Ecto neural progenitor cell (in vitro differentiated cells): ENCODE measurements around the gene BAZ2B.
"Not testable (repeated sequence)": the region's sequence is repeated elsewhere in the genome, so short reads cannot be mapped to it uniquely, and the experiment has no call there.

Source experiments
- DNase-seq: peaks from one replicate; pipeline ENCODE4 v3.0.0-alpha.2; 2018; ENCODE audit warnings: low spot score

BAZ2B gene

DNA sequence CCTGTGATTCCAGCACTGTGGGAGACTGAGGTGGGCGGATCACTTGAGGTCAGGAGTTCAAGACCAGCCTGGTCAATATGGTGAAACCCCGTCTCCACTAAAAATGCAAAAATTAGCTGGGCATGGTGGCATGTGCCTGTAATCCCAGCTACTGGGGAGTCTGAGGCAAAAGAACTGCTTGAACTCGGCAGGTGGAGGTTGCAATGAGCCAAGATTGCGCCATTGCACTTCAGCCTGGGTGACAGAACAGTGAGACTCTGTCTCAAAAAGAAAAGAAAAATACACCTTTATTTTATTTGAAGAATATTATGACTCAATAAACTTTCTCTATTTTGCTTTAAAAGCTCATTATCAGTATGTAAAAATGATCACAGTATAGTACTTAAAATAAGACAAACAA is 81.1 kb downstream of the BAZ2B start:
- not testable (repeated sequence) for DNase-seq

DNA sequence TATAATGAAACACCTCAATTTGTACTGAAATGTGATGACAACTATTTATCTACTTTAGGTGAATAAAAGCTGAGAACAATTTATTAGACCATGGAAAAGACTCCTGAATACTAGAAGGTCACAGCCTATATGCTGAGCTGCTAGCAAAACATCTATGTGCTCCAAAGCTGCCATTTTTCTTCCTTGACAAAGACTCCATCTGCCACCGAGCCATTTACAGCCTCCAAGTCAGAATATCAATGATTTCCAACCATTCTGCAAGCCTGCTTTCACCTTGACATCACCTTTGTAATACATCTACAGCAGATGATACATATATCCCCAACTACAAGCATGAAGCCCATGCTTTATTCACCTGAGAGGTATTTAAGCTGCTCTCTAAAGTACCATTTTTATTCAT is 84.9 kb downstream of the BAZ2B start:
- DNase-seq = no peak

DNA sequence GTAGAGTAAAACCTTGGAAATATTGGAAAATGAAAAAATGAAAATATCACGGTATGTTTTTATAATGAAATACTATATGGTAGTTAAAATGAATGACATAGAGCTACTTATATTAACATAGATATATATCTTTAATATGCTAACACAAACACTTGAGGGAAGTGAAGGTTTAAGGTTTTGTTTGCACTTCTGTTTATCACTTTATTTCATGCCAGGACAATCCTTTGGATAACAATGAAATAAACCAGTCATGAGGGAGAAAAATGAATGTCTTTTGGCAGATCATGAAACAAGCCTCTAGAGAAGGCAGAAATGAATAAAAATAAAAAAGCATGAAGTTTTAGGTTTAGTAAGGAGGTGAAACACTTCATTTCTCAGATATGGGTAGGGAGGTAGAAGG is 89.9 kb downstream of the BAZ2B start:
- DNase-seq = no peak

DNA sequence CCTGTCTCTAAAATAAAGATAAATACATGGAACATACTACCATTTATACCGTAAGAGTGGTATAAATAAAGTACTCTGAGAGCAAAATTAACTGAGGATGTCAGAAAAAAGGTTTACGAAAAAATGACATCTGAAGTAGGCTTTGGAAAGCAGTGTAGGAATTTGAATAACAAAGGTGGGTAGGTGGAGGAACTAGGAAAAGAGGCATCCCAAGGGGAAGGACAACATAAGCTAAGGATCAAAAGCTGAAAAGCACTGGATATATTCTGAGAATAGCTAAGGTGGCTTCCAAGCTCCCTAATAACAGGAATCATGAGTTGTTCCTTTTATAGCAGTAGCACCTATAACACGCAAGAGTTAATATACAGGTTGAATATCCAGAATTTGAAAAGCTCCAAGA is 91.3 kb downstream of the BAZ2B start:
- no peak for DNase-seq

DNA sequence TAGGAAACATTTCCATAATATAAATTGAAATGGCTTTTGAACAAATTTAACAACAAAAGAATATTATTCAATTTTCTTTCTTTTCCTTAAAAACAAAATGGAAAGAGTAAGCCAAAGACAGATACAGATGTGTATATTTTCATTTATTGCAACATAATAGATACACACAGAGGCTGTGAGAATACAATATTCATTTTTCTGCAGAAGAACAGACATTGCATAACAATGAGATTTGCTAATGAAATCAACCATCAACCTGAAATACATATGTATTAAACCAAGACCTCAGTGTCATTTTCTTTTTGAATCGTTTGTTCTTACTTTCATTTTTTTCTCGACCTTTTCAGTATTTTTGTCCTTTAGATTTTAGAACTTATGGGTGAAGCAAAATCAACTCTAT is 95.1 kb downstream of the BAZ2B start:
- no peak for DNase-seq

DNA sequence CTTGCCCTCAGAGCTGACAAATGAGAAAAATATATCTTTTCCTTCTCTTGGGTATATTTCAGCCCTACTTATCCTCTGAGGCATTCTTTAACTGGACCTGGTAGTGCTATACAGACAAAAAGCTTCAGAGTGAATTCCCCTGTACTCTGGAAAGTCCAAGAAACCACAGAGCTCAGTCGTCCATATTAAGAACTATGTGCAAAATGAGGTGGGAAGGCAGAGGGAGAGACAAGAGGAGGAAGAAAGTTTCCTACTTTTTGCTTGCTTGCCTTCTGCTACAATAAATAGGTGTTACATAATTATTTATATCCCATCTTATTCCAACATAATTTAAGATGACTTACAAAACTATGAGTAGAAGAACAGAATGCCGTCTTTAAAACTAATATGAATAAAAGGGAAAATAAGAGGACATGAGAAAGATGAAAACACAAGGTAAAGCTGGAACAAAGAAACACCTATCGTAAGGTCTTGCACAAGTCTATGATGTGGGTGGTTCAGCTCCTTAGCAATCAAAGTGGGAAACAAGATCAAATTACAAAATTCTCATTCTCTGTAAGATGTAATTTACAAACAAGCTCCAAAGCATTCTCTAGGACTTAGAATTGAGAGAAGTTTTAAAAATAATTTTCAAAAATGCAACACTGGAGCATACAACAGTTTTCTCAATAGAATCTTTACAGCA is 97.9 kb downstream of the BAZ2B start:
- no peak for DNase-seq

DNA sequence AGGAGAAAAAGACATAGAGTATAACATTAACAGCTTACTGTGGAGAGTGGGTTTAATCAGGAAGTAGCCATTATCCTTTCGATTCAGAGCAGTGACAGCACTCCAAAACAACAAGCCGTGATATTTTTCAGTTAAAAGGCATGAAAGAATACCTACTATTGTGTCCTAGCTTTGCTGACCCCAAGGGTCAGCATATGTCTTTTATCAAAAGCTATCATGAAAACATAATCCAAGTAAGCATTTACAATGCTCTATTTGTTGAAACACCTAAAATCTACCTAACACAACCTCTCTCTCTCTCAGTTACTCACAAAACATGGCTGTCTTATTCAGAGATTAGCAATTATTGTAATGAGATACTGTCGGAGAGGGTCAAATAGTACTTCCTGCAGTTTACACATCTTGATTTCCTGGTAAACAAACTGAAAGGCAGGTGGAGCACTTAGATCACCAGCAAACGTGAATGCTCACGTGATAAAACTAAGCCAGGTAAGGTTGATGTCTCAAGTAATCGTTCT is 100.0 kb downstream of the BAZ2B start:
- no peak for DNase-seq

DNA sequence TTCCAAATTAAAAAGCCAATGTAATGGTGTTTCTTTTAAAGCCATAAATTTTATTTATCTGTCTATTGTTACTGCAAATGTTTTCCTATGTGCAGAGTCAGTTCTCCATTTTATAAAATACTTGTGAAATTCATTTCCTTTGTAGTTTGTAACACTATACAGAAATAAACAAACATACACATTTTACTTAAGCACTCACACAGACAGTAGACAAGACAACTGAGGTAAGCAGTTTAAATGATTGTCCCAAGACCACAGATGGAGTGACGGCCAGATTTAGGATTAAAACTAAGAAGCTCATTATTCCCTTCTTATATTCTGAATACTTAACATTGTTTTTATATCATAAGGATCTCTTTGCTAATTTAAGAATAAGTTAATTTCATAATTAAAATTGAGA is 100.9 kb downstream of the BAZ2B start:
- no peak for DNase-seq

DNA sequence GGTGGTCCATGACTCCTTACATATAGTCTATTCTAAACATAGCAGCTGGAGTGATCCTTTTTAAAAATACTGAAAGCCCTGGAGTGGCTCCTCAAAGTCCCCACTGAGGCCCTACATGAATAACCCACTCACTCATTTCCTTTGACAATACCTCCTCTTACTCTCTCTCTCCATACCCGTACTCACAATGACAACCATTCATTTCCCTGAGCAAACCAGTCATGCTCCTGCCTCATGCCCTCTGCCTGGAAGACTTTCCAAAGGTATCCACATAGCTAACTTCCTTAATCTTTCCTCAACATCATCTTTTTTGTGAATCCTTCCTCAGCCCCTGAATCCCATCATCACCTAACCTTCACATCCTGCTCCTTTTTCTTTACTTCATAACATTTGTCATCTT is 102.6 kb downstream of the BAZ2B start:
- DNase-seq = no peak

DNA sequence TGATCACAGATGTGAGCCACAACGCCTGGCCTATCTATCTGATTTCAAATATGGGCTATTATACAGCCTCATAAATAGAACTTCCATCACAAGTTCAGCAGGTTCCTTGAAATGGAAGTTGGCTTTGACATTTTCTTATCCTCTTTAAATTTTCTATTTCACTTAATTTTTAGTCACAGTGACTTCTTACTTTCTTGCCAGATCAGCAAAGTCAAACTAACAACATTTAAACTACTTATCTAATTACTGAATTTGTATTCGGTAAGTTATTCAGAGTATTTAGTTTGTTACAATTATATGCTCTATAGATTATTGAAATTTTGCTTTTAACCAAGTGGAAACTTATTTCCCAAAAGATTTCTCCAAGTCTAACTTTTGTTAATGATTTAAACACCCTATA is 108.2 kb downstream of the BAZ2B start:
- DNase-seq = no peak

DNA sequence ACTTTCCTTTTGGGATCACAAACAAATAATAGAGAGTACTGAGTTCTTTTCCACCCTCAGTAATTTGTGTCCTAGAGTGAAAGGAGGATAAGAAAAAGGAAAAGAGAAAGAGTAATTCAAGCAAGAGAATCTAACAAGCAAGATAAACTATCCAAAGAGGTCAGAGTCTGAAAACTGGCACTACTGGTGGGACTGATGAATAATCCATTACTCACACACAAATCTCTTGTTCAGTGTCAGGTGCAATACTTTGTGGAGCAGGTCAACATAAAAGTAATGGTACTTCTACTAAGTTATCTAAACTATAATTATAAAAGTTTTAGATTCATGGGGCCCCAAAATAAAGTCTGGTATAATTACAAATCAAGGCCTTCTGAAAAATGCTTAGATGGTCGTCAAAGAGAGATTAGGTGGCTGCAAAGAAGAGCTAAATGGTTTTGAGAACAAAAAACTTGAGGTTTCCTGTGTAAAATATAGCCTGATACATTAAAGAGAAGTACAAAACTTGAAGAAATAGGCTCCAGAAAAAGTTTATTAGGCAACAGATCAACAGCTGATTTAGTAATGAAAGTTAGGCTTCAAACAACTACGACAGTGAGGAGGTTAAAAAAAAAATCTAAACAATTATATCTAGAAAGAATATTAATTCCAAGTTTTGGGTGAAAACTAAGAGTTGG is 109.4 kb downstream of the BAZ2B start:
- no peak for DNase-seq

DNA sequence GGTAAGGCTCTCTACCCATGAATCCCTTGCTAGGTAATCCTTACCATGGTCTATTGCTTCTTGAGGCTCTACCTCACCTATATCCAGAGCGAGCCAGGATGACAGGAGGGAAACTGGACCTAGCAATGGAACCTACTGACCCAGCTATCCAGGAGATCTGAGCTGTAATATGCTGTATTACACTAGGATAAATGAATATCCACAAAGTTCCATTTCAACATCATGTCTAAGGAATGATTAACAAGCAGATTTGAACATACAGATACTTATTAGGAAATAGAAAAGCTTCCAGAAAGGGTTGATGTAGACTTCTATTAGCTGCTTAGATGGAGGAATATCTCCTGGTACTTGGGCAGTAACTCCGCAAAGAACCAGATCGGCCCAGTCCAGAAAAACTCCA is 110.1 kb downstream of the BAZ2B start:
- no peak for DNase-seq

DNA sequence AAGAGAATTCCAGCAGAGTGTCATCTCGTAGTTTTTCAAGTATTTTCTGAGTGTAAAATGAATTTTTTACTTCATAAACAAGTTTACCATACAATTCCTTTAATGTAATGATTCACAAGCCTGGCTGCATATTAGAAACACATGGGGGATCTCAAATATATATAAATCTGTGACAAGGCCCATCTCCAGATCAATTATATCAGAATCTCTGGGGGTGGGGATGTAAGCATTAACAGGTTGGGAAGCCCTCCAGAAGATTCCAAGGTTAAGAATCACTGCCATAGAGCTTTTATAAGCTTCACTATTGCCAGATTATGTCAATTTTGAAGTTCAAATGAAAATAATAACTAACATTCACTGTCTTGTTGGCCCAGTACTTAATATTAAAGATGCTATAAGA is 111.2 kb downstream of the BAZ2B start:
- DNase-seq = no peak

DNA sequence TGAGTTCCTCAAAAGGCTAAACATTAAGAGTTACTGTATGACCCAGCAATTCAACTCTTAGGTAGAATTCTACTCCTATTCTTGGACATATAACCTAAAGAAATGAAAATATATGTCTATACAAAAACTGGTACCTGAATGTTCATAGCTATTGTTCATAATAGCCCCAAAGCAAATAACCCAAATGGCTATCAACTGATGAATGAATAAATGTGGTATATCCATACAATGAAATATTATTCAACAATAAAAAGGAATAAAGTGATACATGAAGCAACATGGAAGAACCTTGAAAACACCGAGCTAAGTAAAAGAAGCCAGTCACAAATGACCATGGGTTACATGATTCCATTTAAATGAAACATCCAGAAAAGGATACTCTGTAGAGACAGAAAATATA is 114.6 kb downstream of the BAZ2B start:
- DNase-seq = no peak

DNA sequence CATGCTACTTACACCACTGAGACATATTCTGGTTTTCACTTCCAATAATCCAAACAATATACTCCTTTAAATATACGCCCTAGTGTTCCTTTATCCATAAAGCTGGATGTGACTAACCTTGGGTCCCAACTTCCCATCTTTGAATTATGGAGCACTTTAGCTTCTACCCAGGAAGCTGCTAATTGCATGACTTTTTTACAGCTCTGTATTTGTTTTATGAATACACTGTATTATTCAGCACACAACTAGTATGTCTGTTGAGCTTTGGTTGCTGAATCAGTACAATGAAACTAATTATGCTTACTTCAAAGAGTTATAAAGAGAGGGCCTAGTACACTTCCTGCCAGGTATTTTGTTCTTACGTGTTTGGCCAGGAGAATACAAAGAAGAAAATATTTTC is 118.5 kb downstream of the BAZ2B start:
- DNase-seq = no peak

DNA sequence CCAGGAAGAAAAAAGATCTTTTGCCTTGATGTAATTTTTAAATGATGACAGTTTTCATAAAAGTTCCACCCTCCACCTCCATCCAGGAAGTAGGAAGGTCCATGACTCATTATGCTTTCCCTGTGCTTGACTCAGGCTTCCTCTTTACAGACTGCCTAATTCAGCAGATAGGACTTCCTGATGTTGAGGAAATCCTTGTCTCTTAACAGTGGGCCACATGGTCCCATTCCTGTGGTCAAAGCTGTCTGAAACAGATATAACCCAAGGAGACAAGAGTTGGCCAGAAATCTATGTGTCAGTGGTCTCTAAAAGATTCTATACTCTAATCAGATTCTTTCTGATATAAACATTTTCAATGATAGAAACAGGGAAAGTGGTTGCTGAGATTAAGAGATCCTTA is 119.1 kb downstream of the BAZ2B start:
- DNase-seq = no peak

DNA sequence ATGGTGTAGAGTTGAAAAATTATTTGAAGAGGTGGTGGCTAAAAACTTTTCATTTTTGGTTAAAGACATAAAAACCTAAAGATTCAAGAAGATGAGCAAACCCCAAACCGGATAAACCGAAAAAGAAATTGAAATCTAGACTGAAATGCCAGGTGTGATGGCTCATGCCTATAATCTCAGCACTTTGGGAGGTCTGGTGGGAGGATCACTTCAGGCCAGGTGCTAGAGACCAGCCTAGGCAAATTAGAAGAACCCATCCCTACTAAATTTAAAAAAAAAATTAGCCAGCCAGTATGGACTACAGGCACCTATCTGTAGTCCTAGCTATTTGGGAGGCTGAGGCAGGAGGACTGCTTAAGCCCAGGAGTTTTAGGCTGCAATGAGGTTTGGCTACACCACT is 126.9 kb downstream of the BAZ2B start:
- DNase-seq = no peak

DNA sequence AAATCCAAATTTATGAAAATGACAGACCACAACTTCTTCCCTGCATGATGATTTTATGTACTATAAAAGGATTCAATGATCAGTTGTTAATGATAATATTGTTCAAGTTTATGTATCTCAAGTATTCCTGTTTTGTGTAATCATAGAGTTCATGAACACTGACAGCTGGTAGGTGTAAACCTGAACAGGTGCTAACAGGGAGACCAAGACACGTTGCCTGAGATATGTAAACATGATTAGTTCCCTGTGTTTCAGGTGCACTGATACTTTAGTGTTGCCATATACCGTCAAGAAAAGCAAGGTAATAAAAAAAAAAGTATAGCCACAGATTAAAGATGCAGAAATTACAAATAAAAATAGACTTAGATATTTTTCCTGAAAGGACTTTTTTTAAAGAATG is 131.8 kb downstream of the BAZ2B start:
- DNase-seq = no peak

DNA sequence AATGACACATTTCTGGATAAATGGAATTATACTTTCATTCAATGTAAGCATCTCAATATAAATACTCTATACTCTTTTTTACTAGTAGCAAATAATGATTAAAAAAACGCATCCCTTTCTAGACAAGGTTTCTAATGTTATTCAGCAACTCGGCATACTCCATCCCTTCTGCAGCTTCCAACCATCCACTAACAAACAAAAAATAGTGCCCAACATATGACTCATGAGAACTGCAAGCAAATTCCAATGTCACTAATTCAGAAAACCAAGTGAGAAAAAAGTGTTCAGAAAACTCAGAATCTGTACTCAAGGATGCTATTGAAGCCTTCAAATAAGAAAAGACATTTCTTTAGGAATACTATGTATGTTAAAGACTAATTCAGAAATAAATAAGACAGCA is 140.0 kb downstream of the BAZ2B start:
- DNase-seq = no peak

DNA sequence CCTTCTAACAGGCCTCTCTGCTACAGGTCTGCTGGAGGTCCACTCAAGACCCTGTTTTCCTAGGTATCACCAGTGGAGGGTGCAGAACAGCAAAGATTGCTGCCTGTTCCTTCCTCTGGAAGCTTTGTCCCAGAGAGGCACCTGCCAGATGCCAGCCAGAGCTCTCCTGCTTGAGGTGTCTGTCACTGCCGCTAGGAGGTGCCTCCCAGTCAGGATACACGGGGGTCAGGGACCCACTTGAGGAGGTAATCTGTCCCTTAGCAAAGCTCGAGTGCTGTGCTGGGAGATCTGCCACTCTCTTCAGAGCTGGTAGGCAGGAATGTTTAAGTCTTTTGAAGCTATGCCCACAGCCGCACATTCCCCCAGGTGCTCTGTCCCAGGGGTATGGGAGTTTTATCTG is 140.6 kb downstream of the BAZ2B start:
- DNase-seq = no peak

DNA sequence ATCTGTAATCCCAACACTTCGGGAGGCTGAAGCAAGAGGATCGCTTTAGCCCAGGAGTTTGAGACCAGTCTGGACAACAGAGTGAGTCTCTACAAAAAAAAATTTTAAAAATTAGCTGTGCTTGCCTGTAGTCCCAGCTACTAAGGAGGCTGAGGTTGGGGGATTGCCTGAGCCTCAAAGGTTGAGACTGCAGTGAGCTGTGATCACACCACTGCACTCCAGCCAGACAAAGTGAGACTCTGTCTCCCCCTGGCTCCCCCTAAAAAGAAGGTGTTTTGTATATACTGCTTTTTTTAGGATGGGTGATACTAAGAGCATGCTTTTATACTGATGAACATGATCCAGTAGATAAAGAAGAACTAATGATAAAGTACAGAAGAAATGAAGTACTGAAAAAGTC is 145.0 kb downstream of the BAZ2B start:
- no peak for DNase-seq

DNA sequence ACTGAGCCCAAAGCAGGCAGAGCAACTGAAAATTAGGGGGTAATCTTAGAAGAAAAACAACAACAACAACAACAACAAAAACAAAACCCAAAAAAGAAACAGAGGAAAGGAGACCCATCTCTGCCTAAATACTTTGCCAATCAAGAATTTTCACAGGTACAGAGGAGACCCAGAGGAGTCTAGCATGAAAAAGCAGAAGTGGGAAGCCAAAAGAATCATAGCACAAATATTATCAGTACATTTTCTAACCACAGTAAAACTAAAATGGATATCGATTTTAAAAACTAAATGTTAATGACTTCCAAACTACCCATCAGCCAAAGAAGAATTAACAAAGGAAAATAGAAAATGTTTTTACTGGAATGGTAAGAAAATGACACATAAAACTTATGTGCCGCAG is 148.1 kb downstream of the BAZ2B start:
- DNase-seq = no peak

DNA sequence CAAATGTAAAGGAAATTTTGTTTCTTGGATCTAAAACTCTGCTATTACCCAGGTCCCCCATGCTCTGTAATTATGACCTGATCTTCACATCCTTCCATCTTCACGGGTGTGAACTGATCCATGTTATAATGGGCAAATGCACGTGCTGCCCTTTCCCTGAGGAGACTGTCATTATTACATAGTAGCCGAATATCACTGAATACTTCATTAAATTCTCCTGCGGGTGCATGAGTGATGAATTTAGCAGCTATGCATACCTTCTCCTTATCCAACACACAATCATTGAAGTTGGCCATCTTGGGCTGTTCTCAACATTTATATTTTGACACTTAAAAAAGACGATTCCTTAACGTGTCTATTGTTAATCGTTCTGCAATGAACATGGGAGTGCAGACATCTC is 153.4 kb downstream of the BAZ2B start:
- no peak for DNase-seq

DNA sequence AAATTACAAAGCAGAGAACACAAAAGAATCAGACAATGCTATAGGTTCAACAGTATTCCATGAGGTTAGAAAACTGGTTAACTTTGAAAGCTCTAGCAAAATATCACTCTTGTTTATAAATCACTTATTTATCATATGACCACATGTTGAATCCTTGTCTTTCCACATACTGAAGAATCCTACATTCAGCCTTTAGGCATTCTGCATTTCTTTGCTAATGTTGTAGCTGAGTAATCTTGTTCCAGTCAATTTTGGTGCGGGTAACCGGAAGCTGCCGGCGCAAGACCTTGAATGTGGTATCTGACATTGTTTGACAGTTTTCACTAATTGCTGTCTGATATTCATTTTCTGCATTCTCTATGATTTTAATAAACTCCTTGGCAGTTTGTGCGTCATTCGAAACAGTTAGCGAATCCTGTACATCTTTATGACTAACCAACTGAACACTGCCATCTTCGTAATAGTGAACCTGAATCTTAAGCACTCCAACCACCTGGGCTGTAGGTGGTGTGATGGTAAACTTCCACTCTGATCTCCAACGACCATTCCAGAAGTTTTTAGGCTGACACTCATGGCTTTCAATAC is 154.1 kb downstream of the BAZ2B start:
- no peak for DNase-seq
